ENCODE measurements around the gene ARMC9.

Gene ARMC9

GRCh38 chr2:231204146-231204545 lies 5.7 kb downstream of the ARMC9 start:
- DNase-seq (ENCODE audit: low spot score), result no peak

GRCh38 chr2:231204581-231204980 lies 6.2 kb downstream of the ARMC9 start:
- no peak for DNase-seq (ENCODE audit: low spot score)

- DNase-seq (ENCODE audit: low spot score), result no peak
These were observed 9.3 kb downstream of the ARMC9 start for GRCh38 chr2:231207734-231208133.

GRCh38 chr2:231210782-231211181 lies 12.4 kb downstream of the ARMC9 start:
- DNase-seq (ENCODE audit: low spot score), result no peak

- DNase-seq (ENCODE audit: low spot score), result no peak
These were observed 13.1 kb downstream of the ARMC9 start for GRCh38 chr2:231211486-231211885.

GRCh38 chr2:231212329-231212845 lies 14.0 kb downstream of the ARMC9 start:
- no peak for DNase-seq (ENCODE audit: low spot score)

- DNase-seq (ENCODE audit: low spot score), result no peak
These were observed 15.7 kb downstream of the ARMC9 start for GRCh38 chr2:231213931-231214642.

- no peak for DNase-seq (ENCODE audit: low spot score)
These were observed 19.9 kb downstream of the ARMC9 start for GRCh38 chr2:231218366-231218765.

- DNase-seq (ENCODE audit: low spot score), result no peak
These were observed 20.9 kb downstream of the ARMC9 start for GRCh38 chr2:231219289-231219688.

- DNase-seq (ENCODE audit: low spot score), result no peak
These were observed 23.3 kb downstream of the ARMC9 start for GRCh38 chr2:231221761-231222160.

GRCh38 chr2:231222318-231223000 lies 24.0 kb downstream of the ARMC9 start:
- DNase-seq (ENCODE audit: low spot score), result no peak

GRCh38 chr2:231223001-231223375 lies 24.6 kb downstream of the ARMC9 start:
- no peak for DNase-seq (ENCODE audit: low spot score)

- no peak for DNase-seq (ENCODE audit: low spot score)
These were observed 25.1 kb downstream of the ARMC9 start for GRCh38 chr2:231223458-231223976.

- DNase-seq (ENCODE audit: low spot score), result peak; percentile 91
These were observed 29.1 kb downstream of the ARMC9 start for GRCh38 chr2:231227310-231228162.

- DNase-seq (ENCODE audit: low spot score), result no peak
These were observed 29.8 kb downstream of the ARMC9 start for GRCh38 chr2:231228223-231228622.

- no peak for DNase-seq (ENCODE audit: low spot score)
These were observed 30.6 kb downstream of the ARMC9 start for GRCh38 chr2:231228974-231229529.

GRCh38 chr2:231235217-231235616 lies 36.8 kb downstream of the ARMC9 start:
- no peak for DNase-seq (ENCODE audit: low spot score)

GRCh38 chr2:231238689-231239088 lies 40.3 kb downstream of the ARMC9 start:
- DNase-seq (ENCODE audit: low spot score), result no peak

GRCh38 chr2:231239751-231240150 lies 41.3 kb downstream of the ARMC9 start:
- DNase-seq (ENCODE audit: low spot score), result no peak

- DNase-seq (ENCODE audit: low spot score), result peak; percentile 43
These were observed 43.5 kb downstream of the ARMC9 start for GRCh38 chr2:231241755-231242507.

- no peak for DNase-seq (ENCODE audit: low spot score)
These were observed 45.4 kb downstream of the ARMC9 start for GRCh38 chr2:231243866-231244265.

All from GM03348 (cell line).